SK-N-SH (cell line): ENCODE results near the gene AGBL1. TPM values are rescaled to one million over a fixed set of nuclear protein-coding genes. Genes with fewer than 3 reads are reported as not detected.

Experiments
- CTCF ChIA-PET: fragments of 300-600, 350-600 bp; formaldehyde crosslinking; extraction: SDS; loops from one replicate; lab custom pipeline; 2021; lab: Yijun Ruan, JAX
- POLR2A ChIA-PET: fragments of 350-600 bp; sonication (Branson Sonifier 250); formaldehyde crosslinking; extraction: SDS; loops from one replicate; lab custom pipeline; 2020; ENCODE audit warnings: antibody characterized with exemption, inconsistent platforms; lab: Yijun Ruan, JAX
- DNase-seq: peaks from one replicate; pipeline ENCODE4 v3.0.0; 2012
- H2AFZ ChIP-seq: fragments of 200-600 bp; sonication (generic); 2 replicates; pipeline ENCODE4 v1.8.1; 2016; ENCODE audit warnings: antibody characterized with exemption, mild to moderate bottlenecking, low read depth
- H3F3A ChIP-seq: fragments of 200-600 bp; sonication (generic); replicated peaks from 2 replicates; pipeline ENCODE3; 2016; ENCODE audit warnings: antibody characterized with exemption, mild to moderate bottlenecking; ENCODE audit not compliant: insufficient read depth
- H3K27ac ChIP-seq, 2 experiments: fragments of 200-500 bp in 1 of 2; fragments of 200-600 bp in 1 of 2; sonication (Bioruptor generic) in 1 of 2; sonication (generic), shearing (Covaris generic) in 1 of 2; 2 replicates each; pipeline versions ENCODE4 v1.5.1 to v1.6.1; 2014 to 2016; ENCODE audit warnings: low read depth in 2 of 2, inconsistent platforms in 1 of 2, low read length in 1 of 2, mild to moderate bottlenecking in 1 of 2, mixed read lengths in 1 of 2
- H3K27me3 ChIP-seq: fragments of 200-600 bp; sonication (generic), shearing (Covaris generic); 2 replicates; pipeline ENCODE4 v1.6.1; 2016; ENCODE audit warnings: mixed run types; ENCODE audit not compliant: insufficient read depth
- H3K36me3 ChIP-seq, 2 experiments: fragments of 200-500 bp in 1 of 2; fragments of 200-600 bp in 1 of 2; sonication (Bioruptor generic) in 1 of 2; sonication (generic) in 1 of 2; replicated peaks in 1 of 2; 2 replicates each; pipeline versions ENCODE3 to v1.5.1; 2014 to 2016; ENCODE audit warnings: low read length in 1 of 2, mild to moderate bottlenecking in 1 of 2; ENCODE audit not compliant: insufficient read depth in 2 of 2, control insufficient read depth in 1 of 2
- H3K4me1 ChIP-seq, 2 experiments: fragments of 200-500 bp in 1 of 2; fragments of 200-600 bp in 1 of 2; sonication (Bioruptor generic) in 1 of 2; sonication (generic), shearing (Covaris generic) in 1 of 2; 2 replicates each; pipeline versions ENCODE4 v1.5.1 to v1.6.1; 2014 to 2016; ENCODE audit warnings: low read depth in 1 of 2, low read length in 1 of 2, mixed run types in 1 of 2; ENCODE audit not compliant: insufficient read depth in 2 of 2, control insufficient read depth in 1 of 2
- H3K4me2 ChIP-seq: fragments of 200-600 bp; sonication (generic), shearing (Covaris generic); 2 replicates; pipeline ENCODE4 v1.6.1; 2017; ENCODE audit warnings: mixed run types
- H3K4me3 ChIP-seq, 2 experiments: fragments of 200-500 bp in 1 of 2; fragments of 200-600 bp in 1 of 2; sonication (Bioruptor generic) in 1 of 2; sonication (generic), shearing (Covaris generic) in 1 of 2; 2 replicates each; pipeline versions ENCODE4 v1.5.1 to v1.8.1; 2014 to 2016; ENCODE audit warnings: low read depth in 2 of 2, inconsistent platforms in 1 of 2, low read length in 1 of 2, mild to moderate bottlenecking in 1 of 2, mixed read lengths in 1 of 2, moderate library complexity in 1 of 2
- H3K79me2 ChIP-seq: fragments of 200-600 bp; sonication (generic); 2 replicates; pipeline ENCODE4 v1.8.1; 2017; ENCODE audit warnings: mild to moderate bottlenecking; ENCODE audit not compliant: insufficient read depth
- H3K9ac ChIP-seq: fragments of 200-600 bp; sonication (generic); 2 replicates; pipeline ENCODE4 v1.6.1; 2017; ENCODE audit warnings: mixed run types
- H3K9me2 ChIP-seq: fragments of 200-600 bp; sonication (generic); 2 replicates; pipeline ENCODE4 v1.6.1; 2017; ENCODE audit warnings: mixed run types
- H3K9me3 ChIP-seq: fragments of 200-600 bp; sonication (generic); 2 replicates; pipeline ENCODE4 v1.6.1; 2017; ENCODE audit warnings: mixed run types, mild to moderate bottlenecking, moderate library complexity
- H4K20me1 ChIP-seq: fragments of 200-600 bp; sonication (generic); 2 replicates; pipeline ENCODE4 v1.6.1; 2017; ENCODE audit warnings: mild to moderate bottlenecking, mixed run types; ENCODE audit not compliant: insufficient read depth
- CHD2 ChIP-seq: fragments of 150-350 bp; IDR thresholded peaks from 2 replicates; pipeline ENCODE4 v1.6.1; 2018; ENCODE audit warnings: low read length; ENCODE audit not compliant: partially characterized antibody
- CTCF ChIP-seq: fragments of 200-600 bp; sonication (generic); IDR thresholded peaks from 2 replicates; pipeline ENCODE4 v1.6.1; 2017; ENCODE audit warnings: antibody characterized with exemption, mild to moderate bottlenecking, moderate library complexity
- EZH2phosphoT487 ChIP-seq: fragments of 200-600 bp; sonication (generic); IDR thresholded peaks from 2 replicates; pipeline ENCODE4 v1.6.1; 2017; ENCODE audit warnings: low read depth, mixed run types, mild to moderate bottlenecking, antibody characterized with exemption, moderate library complexity, borderline replicate concordance
- FOSL2 ChIP-seq: IDR thresholded peaks from 2 replicates; pipeline ENCODE4 v1.4.0; 2012; ENCODE audit warnings: low read depth, mild to moderate bottlenecking, moderate library complexity, borderline replicate concordance
- MAX ChIP-seq: IDR thresholded peaks from 2 replicates; pipeline ENCODE4 v1.4.0; 2012; ENCODE audit warnings: low read depth
- MXI1 ChIP-seq: IDR thresholded peaks from 2 replicates; pipeline ENCODE4 v1.6.1; 2012; ENCODE audit warnings: mild to moderate bottlenecking, low read depth, low read length, improper control_type of control experiment
- NRF1 ChIP-seq: IDR thresholded peaks from 2 replicates; pipeline ENCODE4 v1.6.1; 2012; ENCODE audit warnings: low read depth, mild to moderate bottlenecking, low read length
- RAD21 ChIP-seq: IDR thresholded peaks from 2 replicates; pipeline ENCODE4 v1.6.1; 2012; ENCODE audit warnings: mild to moderate bottlenecking, low read length
- REST ChIP-seq: IDR thresholded peaks from 2 replicates; pipeline ENCODE4 v1.6.1; 2012; ENCODE audit warnings: mild to moderate bottlenecking, low read depth, low read length, moderate library complexity
- RXRA ChIP-seq: IDR thresholded peaks from 2 replicates; pipeline ENCODE4 v1.4.0; 2012; ENCODE audit warnings: low read depth, mild to moderate bottlenecking, borderline replicate concordance
- SIN3A ChIP-seq: IDR thresholded peaks from 2 replicates; pipeline ENCODE4 v1.6.1; 2012; ENCODE audit warnings: low read depth, mild to moderate bottlenecking, low read length, moderate library complexity, borderline replicate concordance
- SMC3 ChIP-seq: IDR thresholded peaks from 2 replicates; pipeline ENCODE4 v1.6.1; 2012; ENCODE audit warnings: low read depth, low read length, improper control_type of control experiment
- WGBS: methylation state at CpG from one replicate; pipeline ENCODE4 v1.1.6; 2017; ENCODE audit warnings: low lambda C conversion rate; 5-methylcytosine and 5-hydroxymethylcytosine counted together
- polyA plus RNA-seq, 3 experiments: library from polyadenylated mRNA; depleted of rRNA; stranded (reverse); fragments of >200 nt; gene quantifications; 2 replicates each; pipeline ENCODE4 v1.2.3, GENCODE V29; 2012

Gene AGBL1
- polyA plus RNA-seq, 1 of the 3 experiments (the other 2 are of a cell fraction), result not detected

GRCh38 chr15:86912661-86913060 is 833.0 kb downstream of the AGBL1 start (continued):
- TF ChIP-seq RXRA, result no peak

- no peaks in the 10 kb centered on the region for H3K9me3 ChIP-seq
- H3K4me2 ChIP-seq, result no peak overlapping the region
- H3K9me2 ChIP-seq, result no peaks in the 10 kb centered on the region
- POLR2A ChIA-PET, result no interaction called here
- H3K4me1 ChIP-seq, result no peaks in the 10 kb centered on the region; a peak in 1 of 4 replicates
- DNase-seq, result peak; percentile 65
- CTCF ChIA-PET, result interaction anchor here (0.6 to 7.7 kb wide), 26 partner anchors 10 to 1541 kb away, joined by 3 to 57 read pairs (median 4); no protein-coding TSS in a partner anchor
- no peak overlapping the region for H3K4me3 ChIP-seq
- H3K9ac ChIP-seq, result no peak overlapping the region
- WGBS, result 44% methylated on average over 12 of the region's 12 CpGs
- H4K20me1 ChIP-seq, result no peaks in the 10 kb centered on the region
- no peaks in the 10 kb centered on the region for H3K27me3 ChIP-seq
- H2AFZ ChIP-seq, result no peak overlapping the region; the same call in 1 of the 2 replicates
- H3K79me2 ChIP-seq, result no peaks in the 10 kb centered on the region
- no peaks in the 10 kb centered on the region for H3K36me3 ChIP-seq
- no peaks in the 10 kb centered on the region for H3F3A ChIP-seq
- TF ChIP-seq MAX, result no peak
- TF ChIP-seq SMC3, result peak; percentile 55
- peak; percentile 62 for TF ChIP-seq CTCF
- peak; percentile 83 for TF ChIP-seq RAD21
- TF ChIP-seq FOSL2, result no peak
- TF ChIP-seq CHD2, result no peak
- H3K27ac ChIP-seq, result no peak overlapping the region
These were observed 836.2 kb downstream of the AGBL1 start for GRCh38 chr15:86915811-86916331.

- H3K4me1 ChIP-seq, result no peaks in the 10 kb centered on the region; a peak in 1 of 4 replicates
- H2AFZ ChIP-seq, result no peak overlapping the region
- 49% methylated on average over 11 of the region's 12 CpGs for WGBS
- no peaks in the 10 kb centered on the region for H4K20me1 ChIP-seq
- no peak for DNase-seq
- CTCF ChIA-PET, result interaction anchor here (0.6 to 7.7 kb wide), 18 partner anchors 9 to 1540 kb away, joined by 3 to 57 read pairs (median 4); no protein-coding TSS in a partner anchor
- TF ChIP-seq NRF1 (no peak), SIN3A (no peak), EZH2phosphoT487 (no peak), MXI1 (no peak), REST (no peak), CHD2 (no peak)
- TF ChIP-seq, all 33 proteins: peak for 0
- no peak overlapping the region for H3K27ac ChIP-seq
- H3K79me2 ChIP-seq, result no peaks in the 10 kb centered on the region
- H3K9ac ChIP-seq, result no peak overlapping the region
- no peaks in the 10 kb centered on the region; the same call in 1 of the 2 replicates for H3K27me3 ChIP-seq
- H3F3A ChIP-seq, result no peaks in the 10 kb centered on the region
- POLR2A ChIA-PET, result no interaction called here
- H3K36me3 ChIP-seq, result no peaks in the 10 kb centered on the region
- H3K9me3 ChIP-seq, result no peaks in the 10 kb centered on the region
- H3K4me2 ChIP-seq, result no peak overlapping the region
- no peak overlapping the region for H3K4me3 ChIP-seq
- no peaks in the 10 kb centered on the region for H3K9me2 ChIP-seq
These were observed 837.1 kb downstream of the AGBL1 start for GRCh38 chr15:86916671-86917360.
